ENCODE measurements around the gene INTS6. TPM values are rescaled to one million over a fixed set of nuclear protein-coding genes. Genes with fewer than 3 reads are reported as not detected.

The INTS6 gene
- polyA plus RNA-seq: 10 to 100 TPM in 2 of 4 donors, 1 to 10 TPM in 2; 8.9 to 23.8 (median 12.3) TPM
- long read RNA-seq, donor 1: 0 reads
- long read RNA-seq, donor 2, partial matches to known transcripts: 0 of 2 reads
- long read RNA-seq, donor 2, other reads (novel, unspliced or antisense): 0 of 2 reads
- long read RNA-seq, donor 3, full-length matches to known transcripts: 2 of 2 reads
- long read RNA-seq, donor 3, partial matches to known transcripts: 0 of 2 reads
- long read RNA-seq, donor 3, other reads (novel, unspliced or antisense): 0 of 2 reads
- long read RNA-seq, donor 4: 0 reads
- long read RNA-seq, donor 5, full-length matches to known transcripts: 1 of 1 reads
- long read RNA-seq, donor 5, partial matches to known transcripts: 0 of 1 reads
- long read RNA-seq, donor 5, other reads (novel, unspliced or antisense): 0 of 1 reads
- long read RNA-seq, donor 6, full-length matches to known transcripts: 3 of 3 reads
- long read RNA-seq, donor 6, partial matches to known transcripts: 0 of 3 reads
- long read RNA-seq, donor 6, other reads (novel, unspliced or antisense): 0 of 3 reads
- long read RNA-seq, donor 7: 0 reads
- long read RNA-seq, donor 8, full-length matches to known transcripts: 1 of 1 reads
- long read RNA-seq, donor 8, partial matches to known transcripts: 0 of 1 reads
- long read RNA-seq, donor 8, other reads (novel, unspliced or antisense): 0 of 1 reads
- long read RNA-seq, donor 9, full-length matches to known transcripts: 5 of 5 reads
- long read RNA-seq, donor 9, partial matches to known transcripts: 0 of 5 reads
- long read RNA-seq, donor 9, other reads (novel, unspliced or antisense): 0 of 5 reads
- long read RNA-seq, donor 10, full-length matches to known transcripts: 6 of 6 reads
- long read RNA-seq, donor 10, partial matches to known transcripts: 0 of 6 reads
- long read RNA-seq, donor 10, other reads (novel, unspliced or antisense): 0 of 6 reads

GRCh38 chr13:51452361-51453206 is at the start of gene INTS6:
Gene INTS6 (minus strand): TSS chr13:51453036. CDS start chr13:51452525, 511 bp downstream.
- Histone ChIP-seq H3K27me3 (ENCODE audit: control insufficient read depth in 3 of 3, insufficient read depth in 3 of 3, low read length in 3 of 3) (no peaks in the 10 kb centered on the region), H3K36me3 (ENCODE audit: control insufficient read depth in 3 of 3, insufficient read depth in 2 of 3, low read depth in 1 of 3, low read length in 3 of 3) (peaks cover 0 to 21% (median 0%) of the 10 kb centered on the region in 3 donors), H3K9me3 (ENCODE audit: control insufficient read depth in 2 of 2, insufficient read depth in 1 of 2, low read depth in 1 of 2, low read length in 1 of 2) (peaks cover 0 to 13% of the 10 kb centered on the region in 2 donors), H3K27ac (ENCODE audit: low read depth in 1 of 3, low read length in 2 of 3) (peak within 1 kb of the TSS; percentile 97 to 100 (median 99)), H3K4me3 (ENCODE audit: low read depth in 1 of 3, low read length in 3 of 3) (peak within 1 kb of the TSS; percentile 93 to 99 (median 94)), H3K4me1 (ENCODE audit: control insufficient read depth in 3 of 3, insufficient read depth in 2 of 3, low read depth in 1 of 3, low read length in 2 of 3) (peaks cover 0 to 7% (median 0%) of the 10 kb centered on the region in 3 donors)
- 0 to 1% (median 1%) methylated on average over 58 to 69 of the region's 69 CpGs for WGBS, 3 donors
- DNase-seq (peak; percentile 77 to 100), FAIRE-seq (no peak)

DNA sequence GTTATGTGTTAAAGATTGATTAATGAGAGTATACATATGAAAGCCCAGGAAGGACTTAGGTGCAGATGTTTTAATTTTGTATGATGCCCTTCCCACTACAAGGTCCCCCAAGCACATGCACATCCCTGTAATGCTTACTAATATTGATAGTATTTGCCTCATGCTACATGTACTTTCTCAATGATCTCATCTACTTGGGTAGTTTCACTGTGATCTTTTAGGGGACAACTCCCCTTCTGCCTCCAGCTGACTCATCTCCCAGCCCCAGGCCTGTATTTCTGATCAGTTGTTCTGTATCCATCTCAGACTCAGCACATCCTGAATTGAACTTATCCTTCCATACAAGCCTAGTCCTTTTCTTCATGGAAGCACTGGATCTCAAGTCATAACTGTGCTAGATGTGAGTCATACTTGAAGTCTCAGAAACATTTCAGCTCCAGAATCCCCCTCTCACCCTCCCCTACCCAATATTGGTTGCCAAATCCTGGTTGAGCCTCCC is 49.4 kb upstream of the INTS6 start:
- no peak for FAIRE-seq
- no peaks in the 10 kb centered on the region for H3K9me3 ChIP-seq (ENCODE audit: control insufficient read depth in 2 of 2, insufficient read depth in 1 of 2, low read depth in 1 of 2, low read length in 1 of 2)
- no peak overlapping the region for H3K4me3 ChIP-seq (ENCODE audit: low read depth in 1 of 3, low read length in 3 of 3)

GRCh38 chr13:51501592-51502152 is 48.8 kb upstream of the INTS6 start:
- Histone ChIP-seq H3K4me3 (ENCODE audit: low read depth in 1 of 3, low read length in 3 of 3) (no peak overlapping the region), H3K9me3 (ENCODE audit: control insufficient read depth in 2 of 2, insufficient read depth in 1 of 2, low read depth in 1 of 2, low read length in 1 of 2) (no peaks in the 10 kb centered on the region), H3K36me3 (ENCODE audit: control insufficient read depth in 3 of 3, insufficient read depth in 2 of 3, low read depth in 1 of 3, low read length in 3 of 3) (no peaks in the 10 kb centered on the region), H3K4me1 (ENCODE audit: control insufficient read depth in 3 of 3, insufficient read depth in 2 of 3, low read depth in 1 of 3, low read length in 2 of 3) (no peaks in the 10 kb centered on the region), H3K27me3 (ENCODE audit: control insufficient read depth in 3 of 3, insufficient read depth in 3 of 3, low read length in 3 of 3) (peaks cover 0 to 2% (median 0%) of the 10 kb centered on the region in 3 donors), H3K27ac (ENCODE audit: low read depth in 1 of 3, low read length in 2 of 3) (no peak overlapping the region)
- DNase-seq (no peak), FAIRE-seq (no peak)
- 73 to 86% (median 83%) methylated on average over 1 of the region's 1 CpG for WGBS, 3 donors

More for the DNA sequence above, 49.4 kb upstream of the INTS6 start:
- no peak for DNase-seq
- no peaks in the 10 kb centered on the region for H3K27me3 ChIP-seq (ENCODE audit: control insufficient read depth in 3 of 3, insufficient read depth in 3 of 3, low read length in 3 of 3)
- no peaks in the 10 kb centered on the region for H3K36me3 ChIP-seq (ENCODE audit: control insufficient read depth in 3 of 3, insufficient read depth in 2 of 3, low read depth in 1 of 3, low read length in 3 of 3)
- H3K4me1 ChIP-seq (ENCODE audit: control insufficient read depth in 3 of 3, insufficient read depth in 2 of 3, low read depth in 1 of 3, low read length in 2 of 3): no peaks in the 10 kb centered on the region
- H3K27ac ChIP-seq (ENCODE audit: low read depth in 1 of 3, low read length in 2 of 3): no peak overlapping the region

GRCh38 chr13:51501096-51501495 is 48.3 kb upstream of the INTS6 start:
- Histone ChIP-seq H3K4me1 (ENCODE audit: control insufficient read depth in 3 of 3, insufficient read depth in 2 of 3, low read depth in 1 of 3, low read length in 2 of 3) (no peaks in the 10 kb centered on the region), H3K9me3 (ENCODE audit: control insufficient read depth in 2 of 2, insufficient read depth in 1 of 2, low read depth in 1 of 2, low read length in 1 of 2) (no peaks in the 10 kb centered on the region), H3K36me3 (ENCODE audit: control insufficient read depth in 3 of 3, insufficient read depth in 2 of 3, low read depth in 1 of 3, low read length in 3 of 3) (no peaks in the 10 kb centered on the region), H3K27me3 (ENCODE audit: control insufficient read depth in 3 of 3, insufficient read depth in 3 of 3, low read length in 3 of 3) (peaks cover 0 to 2% (median 0%) of the 10 kb centered on the region in 3 donors), H3K4me3 (ENCODE audit: low read depth in 1 of 3, low read length in 3 of 3) (no peak overlapping the region), H3K27ac (ENCODE audit: low read depth in 1 of 3, low read length in 2 of 3) (no peak overlapping the region)
- FAIRE-seq (no peak), DNase-seq (no peak)
- WGBS, 3 donors: 87 to 92% (median 89%) methylated on average over 4 of the region's 4 CpGs

- Histone ChIP-seq H3K9me3 (ENCODE audit: control insufficient read depth in 2 of 2, insufficient read depth in 1 of 2, low read depth in 1 of 2, low read length in 1 of 2) (no peaks in the 10 kb centered on the region), H3K4me1 (ENCODE audit: control insufficient read depth in 3 of 3, insufficient read depth in 2 of 3, low read depth in 1 of 3, low read length in 2 of 3) (no peaks in the 10 kb centered on the region), H3K36me3 (ENCODE audit: control insufficient read depth in 3 of 3, insufficient read depth in 2 of 3, low read depth in 1 of 3, low read length in 3 of 3) (no peaks in the 10 kb centered on the region), H3K27me3 (ENCODE audit: control insufficient read depth in 3 of 3, insufficient read depth in 3 of 3, low read length in 3 of 3) (peaks cover 0 to 2% (median 0%) of the 10 kb centered on the region in 3 donors), H3K27ac (ENCODE audit: low read depth in 1 of 3, low read length in 2 of 3) (no peak overlapping the region), H3K4me3 (ENCODE audit: low read depth in 1 of 3, low read length in 3 of 3) (no peak overlapping the region)
- FAIRE-seq: no peak
- no peak for DNase-seq
- 34 to 69% (median 53%) methylated on average over 2 of the region's 2 CpGs for WGBS, 3 donors
Measured at GRCh38 chr13:51500687-51501086, 47.9 kb upstream of the INTS6 start.

DNA sequence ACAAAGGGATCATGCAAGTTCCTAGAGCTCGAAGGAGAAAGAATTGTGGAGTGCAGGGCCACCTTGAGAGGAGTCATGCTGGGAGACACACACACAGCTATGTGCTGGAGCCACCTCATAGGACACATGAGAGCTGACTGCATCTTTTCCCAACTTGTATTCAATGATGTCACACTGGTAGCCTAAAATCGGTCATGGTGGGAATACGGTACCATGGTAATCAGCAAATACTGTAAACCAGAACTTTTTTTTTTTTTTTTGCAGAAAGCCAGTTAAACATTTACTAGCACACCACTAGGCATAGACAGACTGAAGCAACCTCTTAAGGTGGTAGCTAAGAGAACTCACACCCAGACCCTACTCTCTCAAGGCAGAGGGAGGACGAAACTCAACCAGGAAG is 47.0 kb upstream of the INTS6 start:
- no peak for DNase-seq
- Histone ChIP-seq H3K36me3 (ENCODE audit: control insufficient read depth in 3 of 3, insufficient read depth in 2 of 3, low read depth in 1 of 3, low read length in 3 of 3) (no peaks in the 10 kb centered on the region), H3K4me1 (ENCODE audit: control insufficient read depth in 3 of 3, insufficient read depth in 2 of 3, low read depth in 1 of 3, low read length in 2 of 3) (no peaks in the 10 kb centered on the region), H3K9me3 (ENCODE audit: control insufficient read depth in 2 of 2, insufficient read depth in 1 of 2, low read depth in 1 of 2, low read length in 1 of 2) (no peaks in the 10 kb centered on the region), H3K27ac (ENCODE audit: low read depth in 1 of 3, low read length in 2 of 3) (no peak overlapping the region), H3K27me3 (ENCODE audit: control insufficient read depth in 3 of 3, insufficient read depth in 3 of 3, low read length in 3 of 3) (peaks cover 0 to 2% (median 0%) of the 10 kb centered on the region in 3 donors), H3K4me3 (ENCODE audit: low read depth in 1 of 3, low read length in 3 of 3) (no peak overlapping the region)
- no peak for FAIRE-seq
- WGBS, 3 donors: 81 to 85% (median 81%) methylated on average over 4 of the region's 4 CpGs

- no peaks in the 10 kb centered on the region for H3K9me3 ChIP-seq (ENCODE audit: control insufficient read depth in 2 of 2, insufficient read depth in 1 of 2, low read depth in 1 of 2, low read length in 1 of 2)
- H3K4me3 ChIP-seq (ENCODE audit: low read depth in 1 of 3, low read length in 3 of 3): no peak overlapping the region
- H3K27ac ChIP-seq (ENCODE audit: low read depth in 1 of 3, low read length in 2 of 3): no peak overlapping the region
- H3K36me3 ChIP-seq (ENCODE audit: control insufficient read depth in 3 of 3, insufficient read depth in 2 of 3, low read depth in 1 of 3, low read length in 3 of 3): no peaks in the 10 kb centered on the region
- DNase-seq: no peak
- 66 to 85% (median 80%) methylated on average over 1 of the region's 1 CpG for WGBS, 3 donors
- FAIRE-seq: no peak
- no peaks in the 10 kb centered on the region for H3K4me1 ChIP-seq (ENCODE audit: control insufficient read depth in 3 of 3, insufficient read depth in 2 of 3, low read depth in 1 of 3, low read length in 2 of 3)
- peaks cover 0 to 2% (median 0%) of the 10 kb centered on the region in 3 donors for H3K27me3 ChIP-seq (ENCODE audit: control insufficient read depth in 3 of 3, insufficient read depth in 3 of 3, low read length in 3 of 3)
Measured at GRCh38 chr13:51495316-51495715, 42.5 kb upstream of the INTS6 start.
